Endothelial cell of umbilical vein (primary cell): ENCODE results near the gene NF1.

Experiments
- EZH2 ChIP-seq: IDR thresholded peaks from 2 replicates; pipeline ENCODE4 v1.6.1; 2012; ENCODE audit warnings: borderline replicate concordance, low read depth, mild to moderate bottlenecking, moderate library complexity, low read length, inconsistent platforms; ENCODE audit not compliant: severe bottlenecking
- FOS ChIP-seq: IDR thresholded peaks from 2 replicates; pipeline ENCODE4 v1.6.1; 2011; ENCODE audit warnings: mild to moderate bottlenecking, low read length, moderate library complexity, borderline replicate concordance; ENCODE audit not compliant: insufficient read depth
- POLR2A ChIP-seq: IDR thresholded peaks from 2 replicates; pipeline ENCODE4 v1.6.1; 2012; ENCODE audit warnings: low read depth, mild to moderate bottlenecking, control low read depth, low read length
- TF ChIP-seq, protein P1 (sequence below): IDR thresholded peaks from 2 replicates; pipeline ENCODE4 v1.6.1; 2011; ENCODE audit not compliant: insufficient read depth, insufficient read length
- TF ChIP-seq, protein P2 (sequence below), 2 donors: IDR thresholded peaks; 1 replicate in 1 of 2; 2 replicates in 1 of 2; pipeline ENCODE4 v1.5.1; 2011; ENCODE audit warnings: low read length in 2 of 2, mild to moderate bottlenecking in 2 of 2, moderate library complexity in 2 of 2, control low read depth in 1 of 2, inconsistent platforms in 1 of 2, low read depth in 1 of 2; ENCODE audit not compliant: insufficient read depth in 1 of 2; ENCODE audit errors: extremely low read depth in 1 of 2

DNA sequence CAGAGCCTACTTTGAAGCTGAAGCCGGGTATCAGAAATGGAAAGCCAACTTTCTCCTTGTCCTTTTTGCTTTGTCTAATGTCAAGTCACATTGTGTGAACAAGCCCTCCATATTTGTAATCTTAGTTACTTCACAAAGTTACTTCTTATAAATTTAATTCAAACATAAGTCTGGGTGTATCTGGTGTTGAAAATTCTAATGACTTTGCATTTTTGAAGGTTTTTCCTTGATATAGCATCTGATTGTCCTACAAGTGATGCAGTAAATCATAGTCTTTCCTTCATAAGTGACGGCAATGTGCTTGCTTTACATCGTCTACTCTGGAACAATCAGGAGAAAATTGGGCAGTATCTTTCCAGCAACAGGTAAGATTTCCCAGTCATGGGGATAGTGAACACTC lies 165.4 kb downstream of the NF1 start:
- TF ChIP-seq POLR2A (no peak), EZH2 (no peak), FOS (no peak)
- TF ChIP-seq, protein P1, sequence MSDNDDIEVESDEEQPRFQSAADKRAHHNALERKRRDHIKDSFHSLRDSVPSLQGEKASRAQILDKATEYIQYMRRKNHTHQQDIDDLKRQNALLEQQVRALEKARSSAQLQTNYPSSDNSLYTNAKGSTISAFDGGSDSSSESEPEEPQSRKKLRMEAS: no peak
- TF ChIP-seq, protein P2, sequence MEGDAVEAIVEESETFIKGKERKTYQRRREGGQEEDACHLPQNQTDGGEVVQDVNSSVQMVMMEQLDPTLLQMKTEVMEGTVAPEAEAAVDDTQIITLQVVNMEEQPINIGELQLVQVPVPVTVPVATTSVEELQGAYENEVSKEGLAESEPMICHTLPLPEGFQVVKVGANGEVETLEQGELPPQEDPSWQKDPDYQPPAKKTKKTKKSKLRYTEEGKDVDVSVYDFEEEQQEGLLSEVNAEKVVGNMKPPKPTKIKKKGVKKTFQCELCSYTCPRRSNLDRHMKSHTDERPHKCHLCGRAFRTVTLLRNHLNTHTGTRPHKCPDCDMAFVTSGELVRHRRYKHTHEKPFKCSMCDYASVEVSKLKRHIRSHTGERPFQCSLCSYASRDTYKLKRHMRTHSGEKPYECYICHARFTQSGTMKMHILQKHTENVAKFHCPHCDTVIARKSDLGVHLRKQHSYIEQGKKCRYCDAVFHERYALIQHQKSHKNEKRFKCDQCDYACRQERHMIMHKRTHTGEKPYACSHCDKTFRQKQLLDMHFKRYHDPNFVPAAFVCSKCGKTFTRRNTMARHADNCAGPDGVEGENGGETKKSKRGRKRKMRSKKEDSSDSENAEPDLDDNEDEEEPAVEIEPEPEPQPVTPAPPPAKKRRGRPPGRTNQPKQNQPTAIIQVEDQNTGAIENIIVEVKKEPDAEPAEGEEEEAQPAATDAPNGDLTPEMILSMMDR (IDR thresholded peaks at IDR 0.05; ENCODE audit: extremely low read depth in 1 of 2, insufficient read depth in 1 of 2, low read depth in 1 of 2, low read length in 2 of 2): no peak
